Lower leg skin (tissue), 4 donors: ENCODE results near the gene STAC3. TPM values are rescaled to one million over a fixed set of nuclear protein-coding genes. Genes with fewer than 3 reads are reported as not detected.
"Not testable (repeated sequence)": the region's sequence is repeated elsewhere in the genome, so short reads cannot be mapped to it uniquely, and the experiment has no call there.

Experiments
- DNase-seq, 2 donors: peaks; one replicate each; pipeline ENCODE4 v3.0.0-alpha.2; 2019; ENCODE audit warnings: low spot score in 2 of 2
- H3K4me3 ChIP-seq: fragments of 200-600 bp; sonication (generic); 2 replicates; pipeline ENCODE4 v1.5.1; 2017; ENCODE audit warnings: mild to moderate bottlenecking, low read depth; ENCODE audit not compliant: poor library complexity, severe bottlenecking
- CTCF ChIP-seq, 3 donors: fragments of 450-650 bp; IDR thresholded peaks; one replicate each; pipeline ENCODE4 v1.5.1; 2016; ENCODE audit warnings: antibody characterized with exemption in 3 of 3, mild to moderate bottlenecking in 3 of 3, moderate library complexity in 2 of 3
- POLR2A ChIP-seq, 2 donors: fragments of 450-650 bp; IDR thresholded peaks; one replicate each; pipeline ENCODE4 v1.6.1; 2016 to 2017; ENCODE audit warnings: antibody characterized with exemption in 2 of 2, mild to moderate bottlenecking in 1 of 2, moderate library complexity in 1 of 2
- WGBS, 2 donors: methylation state at CpG; one replicate each; pipeline ENCODE4 v1.1.5; 2018; 5-methylcytosine and 5-hydroxymethylcytosine counted together
- intact Hi-C: fragments of 100-400 bp; cut with DNase I; formaldehyde crosslinking; loops from one replicate; pipeline ENCODE4 v1.15.0; 2023; ENCODE audit warnings: low total_unique reads
- total RNA-seq, 4 donors: library from RNA; depleted of rRNA; stranded (reverse); fragments of >200 nt; gene quantifications; one replicate each; pipeline ENCODE4 v1.1.0, GENCODE V29; 2016

STAC3 gene
- 1 to 10 TPM in 2 of 4 donors, under 1 TPM in 2; 0.71 to 3.8 (median 1.5) TPM for total RNA-seq

- TF ChIP-seq POLR2A (IDR thresholded peaks at IDR 0.05) (no peak), CTCF (IDR thresholded peaks at IDR 0.05) (no peak)
- DNase-seq = peak in 1 of 2 donors; percentile 54
- intact Hi-C loops = no loop called here
- WGBS, 2 donors = 69 to 79% methylated on average over 7 of the region's 7 CpGs
- no peak within 1 kb of the TSS for H3K4me3 ChIP-seq
Observed at GRCh38 chr12:57250956-57251355, at the start of gene STAC3. Gene STAC3 (minus strand): TSS chr12:57251187. CDS start chr12:57249636, 1,551 bp downstream.

GRCh38 chr12:57299514-57300016 is 48.6 kb upstream of the STAC3 start:
- 68 to 71% methylated on average over 1 of the region's 1 CpG for WGBS, 2 donors
- TF ChIP-seq POLR2A (IDR thresholded peaks at IDR 0.05) = no peak
- TF ChIP-seq CTCF (IDR thresholded peaks at IDR 0.05) = no peak
- no peak for DNase-seq
- H3K4me3 ChIP-seq = no peak overlapping the region
- intact Hi-C loops = no loop called here

GRCh38 chr12:57296291-57296690 is 45.3 kb upstream of the STAC3 start:
- DNase-seq = no peak
- intact Hi-C loops = no loop called here
- WGBS, 2 donors = 80 to 90% methylated on average over 4 of the region's 4 CpGs
- TF ChIP-seq POLR2A (IDR thresholded peaks at IDR 0.05) (no peak), CTCF (IDR thresholded peaks at IDR 0.05) (no peak)
- H3K4me3 ChIP-seq = no peak overlapping the region

GRCh38 chr12:57282073-57282472 is 31.1 kb upstream of the STAC3 start:
- intact Hi-C loops, H3K4me3 ChIP-seq, DNase-seq: not testable (repeated sequence)
- 92 to 95% methylated on average over 12 of the region's 12 CpGs for WGBS, 2 donors

GRCh38 chr12:57280211-57281062 is 29.4 kb upstream of the STAC3 start:
- no peak overlapping the region for H3K4me3 ChIP-seq
- TF ChIP-seq POLR2A (IDR thresholded peaks at IDR 0.05) (no peak), CTCF (IDR thresholded peaks at IDR 0.05) (no peak)
- intact Hi-C loops = no loop called here
- WGBS, 2 donors = 71 to 73% methylated on average over 9 of the region's 9 CpGs
- DNase-seq = peak in 1 of 2 donors; percentile 25

- intact Hi-C loops = no loop called here
- whole genome bisulfite sequencing, 2 donors = 92 to 93% methylated on average over 15 of the region's 15 CpGs
- no peak for DNase-seq
- no peak overlapping the region for H3K4me3 ChIP-seq
- no peak for TF ChIP-seq POLR2A (IDR thresholded peaks at IDR 0.05)
- TF ChIP-seq CTCF (IDR thresholded peaks at IDR 0.05) = no peak
Observed at GRCh38 chr12:57278465-57279381, 27.7 kb upstream of the STAC3 start.
